Activated B cell treated with CpG ODN at 0.5 μM for 24 hours (primary cell): Measurements from ENCODE around the gene ZNF862. TPM values are rescaled to one million over a fixed set of nuclear protein-coding genes. Genes with fewer than 3 reads are reported as not detected.
A peak's percentile ranks its signal among the peaks of the same experiment; 100 is the strongest.

Experiments used
- ATAC-seq: fragments of 200-7000 bp; cut with Tn5 transposase; one replicate; pipeline ENCODE4 v1.10.0; 2021; ENCODE audit warnings: low read depth, mild to moderate bottlenecking, moderate library complexity
- CTCF ChIA-PET: fragments of 350-600 bp; sonication (Branson Sonifier 250); formaldehyde crosslinking; loops from one replicate; lab custom pipeline; 2021; ENCODE audit warnings: antibody characterized with exemption; lab: Charles Lee
- POLR2A ChIA-PET: fragments of 350-600 bp; sonication (Branson Sonifier 250); formaldehyde crosslinking; loops from one replicate; lab custom pipeline; 2021; ENCODE audit warnings: antibody characterized with exemption; lab: Charles Lee
- DNase-seq: peaks from one replicate; pipeline ENCODE4 v3.0.0; 2022
- H3K27ac Mint-ChIP-seq: one replicate; pipeline ENCODE4 v1.8.0; 2020; ENCODE audit warnings: mixed read lengths
- H3K27me3 Mint-ChIP-seq: one replicate; pipeline ENCODE4 v1.8.0; 2021; ENCODE audit warnings: mixed read lengths
- H3K36me3 Mint-ChIP-seq: one replicate; pipeline ENCODE4 v1.8.0; 2021; ENCODE audit warnings: low read depth, mixed read lengths
- H3K4me1 Mint-ChIP-seq: one replicate; pipeline ENCODE4 v1.8.0; 2021; ENCODE audit warnings: mixed read lengths
- H3K4me3 Mint-ChIP-seq: one replicate; pipeline ENCODE4 v1.8.0; 2020; ENCODE audit warnings: mild to moderate bottlenecking, mixed read lengths
- H3K9me3 Mint-ChIP-seq: one replicate; pipeline ENCODE4 v1.8.0; 2020; ENCODE audit warnings: mixed read lengths
- intact Hi-C: fragments of 100-400 bp; cut with micrococcal nuclease; formaldehyde crosslinking; loops from one replicate; pipeline ENCODE4 v1.15.1; 2024
- total RNA-seq: library from RNA; stranded (reverse); gene quantifications from 2 replicates; pipeline ENCODE4 v1.2.3, GENCODE V29; 2022
- TF ChIP-seq, protein P1 (sequence below): fragments of 200-600 bp; IDR thresholded peaks from one replicate; pipeline ENCODE4 v1.8.0; 2022; ENCODE audit warnings: antibody characterized with exemption, mild to moderate bottlenecking

ZNF862 gene
- total RNA-seq, 1 donor from 2014 or later, result 17.6 TPM

DNA sequence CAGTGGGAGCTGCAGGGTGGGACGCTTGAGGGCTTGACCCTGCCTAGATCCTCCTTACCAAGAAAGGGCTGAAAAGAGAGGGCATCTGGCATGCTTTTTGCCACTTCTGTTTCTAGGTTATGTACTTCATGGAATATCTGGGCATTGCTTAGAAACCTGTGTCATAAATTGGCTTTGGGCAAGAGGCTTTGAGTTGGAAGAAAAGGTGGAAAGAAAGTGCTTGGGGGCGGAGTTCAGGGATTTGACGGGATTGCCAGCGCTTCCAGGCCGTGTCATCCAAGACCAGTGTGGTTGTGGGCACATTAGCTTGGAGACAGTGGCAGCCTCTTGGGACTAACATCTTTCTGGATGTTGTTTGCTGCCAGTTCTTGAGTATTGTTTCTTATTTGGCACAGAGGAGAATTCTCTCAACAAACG is 825 bp downstream of the ZNF862 start:
- Mint-ChIP-seq H3K4me1 (peaks cover 20% of the 10 kb centered on the region), H3K27ac (peak overlapping the region; percentile 27), H3K9me3 (no peaks in the 10 kb centered on the region), H3K4me3 (peak overlapping the region; percentile 88), H3K36me3 (peaks cover 2% of the 10 kb centered on the region), H3K27me3 (peaks cover 12% of the 10 kb centered on the region)
- CTCF ChIA-PET, result no interaction called here
- TF ChIP-seq, protein P1, sequence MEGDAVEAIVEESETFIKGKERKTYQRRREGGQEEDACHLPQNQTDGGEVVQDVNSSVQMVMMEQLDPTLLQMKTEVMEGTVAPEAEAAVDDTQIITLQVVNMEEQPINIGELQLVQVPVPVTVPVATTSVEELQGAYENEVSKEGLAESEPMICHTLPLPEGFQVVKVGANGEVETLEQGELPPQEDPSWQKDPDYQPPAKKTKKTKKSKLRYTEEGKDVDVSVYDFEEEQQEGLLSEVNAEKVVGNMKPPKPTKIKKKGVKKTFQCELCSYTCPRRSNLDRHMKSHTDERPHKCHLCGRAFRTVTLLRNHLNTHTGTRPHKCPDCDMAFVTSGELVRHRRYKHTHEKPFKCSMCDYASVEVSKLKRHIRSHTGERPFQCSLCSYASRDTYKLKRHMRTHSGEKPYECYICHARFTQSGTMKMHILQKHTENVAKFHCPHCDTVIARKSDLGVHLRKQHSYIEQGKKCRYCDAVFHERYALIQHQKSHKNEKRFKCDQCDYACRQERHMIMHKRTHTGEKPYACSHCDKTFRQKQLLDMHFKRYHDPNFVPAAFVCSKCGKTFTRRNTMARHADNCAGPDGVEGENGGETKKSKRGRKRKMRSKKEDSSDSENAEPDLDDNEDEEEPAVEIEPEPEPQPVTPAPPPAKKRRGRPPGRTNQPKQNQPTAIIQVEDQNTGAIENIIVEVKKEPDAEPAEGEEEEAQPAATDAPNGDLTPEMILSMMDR, result no peak
- POLR2A ChIA-PET, result interaction anchor here (1.2 to 2.0 kb wide), 6 partner anchors 8 to 554 kb away, joined by 3 to 10 read pairs (median 8); a partner anchor contains a TSS
- DNase-seq (no peak), ATAC-seq (no peak)
- intact Hi-C loops, result loop anchor here (1.0 to 10.0 kb wide), 17 partner anchors 7 to 1516 kb away; partner anchors contain the start of genes ABCF2, ATP6V0E2, CDK5 and FASTK

DNA sequence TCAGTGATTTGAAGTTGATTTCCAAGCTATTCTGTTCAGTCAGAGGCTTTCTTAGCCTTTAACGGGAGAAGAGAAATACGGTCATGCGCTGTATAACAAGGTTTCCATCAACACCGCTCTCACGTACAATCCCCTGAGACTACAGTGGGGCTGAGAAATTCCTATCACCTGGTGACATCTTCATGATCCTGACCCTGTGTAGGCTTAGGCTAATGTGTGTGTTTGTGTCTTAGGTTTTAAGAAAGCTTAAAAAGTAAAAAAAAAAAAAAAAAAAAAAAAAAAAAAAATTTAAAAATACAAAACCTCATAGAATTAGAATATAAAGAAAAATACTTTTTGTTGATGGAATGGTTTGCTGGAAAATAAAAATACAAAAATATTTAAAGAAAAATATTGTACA is 1.8 kb downstream of the ZNF862 start:
- TF ChIP-seq, protein P1, result no peak
- ChIA-PET CTCF (interaction anchor here (0.7 to 1.1 kb wide), 2 partner anchors 43 to 1182 kb away, joined by 3 to 5 read pairs; no protein-coding TSS in a partner anchor), POLR2A (interaction anchor here (0.6 to 2.0 kb wide), 3 partner anchors 216 to 639 kb away, joined by 3 to 7 read pairs (median 3); no protein-coding TSS in a partner anchor)
- DNase-seq, result no peak
- no peak overlapping the region for H3K27ac Mint-ChIP-seq
- no peak for ATAC-seq
- no peak overlapping the region for H3K4me3 Mint-ChIP-seq
- peaks cover 4% of the 10 kb centered on the region for H3K27me3 Mint-ChIP-seq
- no peaks in the 10 kb centered on the region for H3K9me3 Mint-ChIP-seq
- intact Hi-C loops, result loop anchor here (2.0 to 10.0 kb wide), 6 partner anchors 343 to 1515 kb away; partner anchors contain the start of genes CDK5, REPIN1, SLC4A2 and ZNF746
- peaks cover 20% of the 10 kb centered on the region for H3K4me1 Mint-ChIP-seq
- peaks cover 2% of the 10 kb centered on the region for H3K36me3 Mint-ChIP-seq

DNA sequence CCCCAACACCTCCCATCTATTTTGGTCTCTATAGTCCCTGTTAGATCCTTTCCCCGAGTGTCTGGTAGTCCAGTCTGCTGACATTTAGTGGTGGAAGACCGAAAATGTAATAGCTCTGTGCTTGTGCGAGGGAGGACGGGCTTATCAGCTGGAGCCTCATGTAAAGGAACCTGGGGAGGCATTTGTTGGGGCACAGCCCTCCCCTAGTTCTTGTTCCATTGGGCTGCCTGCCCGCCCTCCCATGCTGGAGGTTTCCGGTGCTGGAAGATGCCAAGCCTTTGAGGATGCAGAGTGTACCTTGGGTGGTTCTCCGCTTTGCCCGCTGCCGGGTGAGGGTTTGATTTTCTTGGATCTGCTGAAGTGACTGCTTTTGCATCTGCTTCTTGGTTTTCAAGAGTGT is 5.4 kb downstream of the ZNF862 start:
- no peak overlapping the region for H3K27ac Mint-ChIP-seq

DNA sequence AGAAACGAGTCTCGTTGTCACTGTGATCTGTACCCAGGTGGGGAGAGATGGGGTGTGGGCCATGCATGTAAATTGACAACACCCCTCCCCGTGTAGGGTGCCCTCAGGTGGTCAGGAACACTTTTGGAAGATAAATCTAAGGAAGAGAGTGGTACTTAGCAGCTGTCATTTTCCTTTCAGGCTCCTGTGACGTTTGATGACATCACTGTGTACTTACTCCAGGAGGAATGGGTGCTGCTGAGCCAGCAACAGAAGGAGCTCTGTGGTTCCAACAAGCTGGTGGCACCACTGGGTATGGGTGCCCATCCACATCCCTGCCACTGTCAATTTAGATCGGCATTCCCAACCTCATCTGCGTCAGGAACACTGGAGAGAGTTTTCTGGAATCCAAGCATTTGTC is 6.3 kb downstream of the ZNF862 start:
- DNase-seq, result no peak
- Mint-ChIP-seq H3K27me3 (no peaks in the 10 kb centered on the region), H3K4me3 (no peak overlapping the region), H3K9me3 (no peaks in the 10 kb centered on the region), H3K36me3 (peaks cover 6% of the 10 kb centered on the region), H3K4me1 (peaks cover 21% of the 10 kb centered on the region), H3K27ac (no peak overlapping the region)
- TF ChIP-seq, protein P1, result no peak
- ChIA-PET POLR2A (no interaction called here), CTCF (no interaction called here)
- ATAC-seq, result no peak
- intact Hi-C loops, result no loop called here

More for the DNA sequence above, 5.4 kb downstream of the ZNF862 start:
- intact Hi-C loops, result no loop called here
- TF ChIP-seq, protein P1, result no peak
- Mint-ChIP-seq H3K4me3 (no peak overlapping the region), H3K9me3 (no peaks in the 10 kb centered on the region), H3K36me3 (peaks cover 5% of the 10 kb centered on the region), H3K4me1 (peaks cover 27% of the 10 kb centered on the region), H3K27me3 (no peaks in the 10 kb centered on the region)
- DNase-seq (no peak), ATAC-seq (no peak)
- CTCF ChIA-PET, result no interaction called here
- POLR2A ChIA-PET, result no interaction called here

DNA sequence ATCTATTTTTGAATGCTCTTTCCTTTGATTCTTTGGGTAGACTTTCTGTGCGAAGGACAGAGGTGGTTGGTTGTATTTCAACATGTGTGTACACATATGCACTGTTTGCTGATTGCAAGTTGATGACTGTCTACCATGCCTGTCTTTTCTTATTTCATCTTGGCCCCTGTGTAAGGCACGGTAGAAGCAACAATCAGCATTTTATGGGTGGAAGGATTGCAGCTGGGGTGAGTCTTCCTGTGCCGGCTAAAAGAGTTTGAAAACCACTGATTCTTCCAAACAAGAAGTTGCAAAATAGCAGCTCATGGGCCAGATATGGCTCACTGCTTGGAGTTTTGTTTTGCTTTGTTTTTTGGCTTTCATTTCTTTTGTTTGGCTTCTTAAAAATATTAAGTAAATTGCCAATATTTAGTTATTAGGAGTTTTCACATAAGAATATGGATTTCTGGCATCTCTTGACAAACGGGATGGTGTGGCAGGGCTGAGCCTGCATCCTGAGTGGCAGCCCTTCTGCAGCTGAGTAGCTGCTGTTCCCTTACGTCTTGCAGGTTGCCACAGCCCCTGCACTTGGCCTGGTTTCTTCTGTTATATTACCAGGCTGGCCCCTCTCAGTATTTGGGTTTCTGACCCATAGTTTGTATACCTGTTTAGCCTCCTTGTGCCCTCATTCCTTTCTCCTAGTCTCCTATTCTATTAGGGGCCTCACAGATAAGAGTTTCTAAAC is 7.2 kb downstream of the ZNF862 start:
- H3K9me3 Mint-ChIP-seq, result no peaks in the 10 kb centered on the region
- H3K27me3 Mint-ChIP-seq, result no peaks in the 10 kb centered on the region
- CTCF ChIA-PET, result no interaction called here
- no peak overlapping the region for H3K4me3 Mint-ChIP-seq
- TF ChIP-seq, protein P1, result no peak
- no peak overlapping the region for H3K27ac Mint-ChIP-seq
- peaks cover 6% of the 10 kb centered on the region for H3K36me3 Mint-ChIP-seq
- DNase-seq (no peak), ATAC-seq (no peak)
- peaks cover 17% of the 10 kb centered on the region for H3K4me1 Mint-ChIP-seq
- intact Hi-C loops, result no loop called here
- POLR2A ChIA-PET, result no interaction called here
